Peyer's patch (tissue), 4 donors: Measurements from ENCODE around the gene GABRD.

ENCODE experiments used
- POLR2A ChIP-seq, 2 donors: fragments of 450-650 bp; IDR thresholded peaks; one replicate each; pipeline ENCODE4 v1.5.1; 2017; ENCODE audit warnings: antibody characterized with exemption in 2 of 2, mild to moderate bottlenecking in 2 of 2, moderate library complexity in 2 of 2
- TF ChIP-seq, protein P1 (sequence below), 6 experiments: fragments of 450-650 bp in 4 of 6; fragments of 200-600 bp in 2 of 6; sonication (generic) in 1 of 6; IDR thresholded peaks; one replicate each; pipeline ENCODE4 v1.5.1; 2017 to 2019; ENCODE audit warnings: antibody characterized with exemption in 6 of 6, mild to moderate bottlenecking in 3 of 6, moderate library complexity in 1 of 6

DNA sequence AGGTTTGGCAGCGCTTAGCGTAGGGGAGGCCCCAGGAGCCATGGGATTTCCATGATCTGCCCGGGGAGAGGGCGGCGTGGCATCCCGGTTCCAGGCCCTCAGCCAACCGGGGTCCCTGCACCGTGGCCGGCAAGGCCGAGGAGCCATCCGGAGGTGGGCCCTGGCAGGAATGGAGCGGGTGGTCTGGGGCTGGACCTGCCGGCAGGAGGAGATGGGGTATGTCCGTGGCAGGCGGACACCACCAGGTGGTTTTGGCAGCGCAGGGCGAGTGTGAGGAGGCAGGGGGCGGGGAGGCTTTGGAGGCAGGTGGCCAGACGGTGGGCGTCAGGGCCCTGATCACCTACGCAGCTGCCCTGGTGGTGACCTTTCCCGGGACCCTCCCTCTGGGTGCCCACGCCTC is 41.4 kb downstream of the GABRD start:
- TF ChIP-seq, protein P1, sequence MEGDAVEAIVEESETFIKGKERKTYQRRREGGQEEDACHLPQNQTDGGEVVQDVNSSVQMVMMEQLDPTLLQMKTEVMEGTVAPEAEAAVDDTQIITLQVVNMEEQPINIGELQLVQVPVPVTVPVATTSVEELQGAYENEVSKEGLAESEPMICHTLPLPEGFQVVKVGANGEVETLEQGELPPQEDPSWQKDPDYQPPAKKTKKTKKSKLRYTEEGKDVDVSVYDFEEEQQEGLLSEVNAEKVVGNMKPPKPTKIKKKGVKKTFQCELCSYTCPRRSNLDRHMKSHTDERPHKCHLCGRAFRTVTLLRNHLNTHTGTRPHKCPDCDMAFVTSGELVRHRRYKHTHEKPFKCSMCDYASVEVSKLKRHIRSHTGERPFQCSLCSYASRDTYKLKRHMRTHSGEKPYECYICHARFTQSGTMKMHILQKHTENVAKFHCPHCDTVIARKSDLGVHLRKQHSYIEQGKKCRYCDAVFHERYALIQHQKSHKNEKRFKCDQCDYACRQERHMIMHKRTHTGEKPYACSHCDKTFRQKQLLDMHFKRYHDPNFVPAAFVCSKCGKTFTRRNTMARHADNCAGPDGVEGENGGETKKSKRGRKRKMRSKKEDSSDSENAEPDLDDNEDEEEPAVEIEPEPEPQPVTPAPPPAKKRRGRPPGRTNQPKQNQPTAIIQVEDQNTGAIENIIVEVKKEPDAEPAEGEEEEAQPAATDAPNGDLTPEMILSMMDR (IDR thresholded peaks at IDR 0.05), result no peak
- TF ChIP-seq POLR2A (IDR thresholded peaks at IDR 0.05), result no peak
